Jurkat, Clone E6-1 (cell line): ENCODE measurements around the gene ESF1.
"Not testable (repeated sequence)": the region's sequence is repeated elsewhere in the genome, so short reads cannot be mapped to it uniquely, and the experiment has no call there.

ENCODE experiments used
- DNase-seq: peaks from one replicate; pipeline ENCODE4 v3.0.0-alpha.2; 2011; ENCODE audit warnings: low read depth, low spot score
- H3K4me3 ChIP-seq: 2 replicates; pipeline ENCODE4 v1.5.1; 2011; ENCODE audit warnings: mild to moderate bottlenecking, low read length, control low read depth, moderate library complexity

The ESF1 gene

DNA sequence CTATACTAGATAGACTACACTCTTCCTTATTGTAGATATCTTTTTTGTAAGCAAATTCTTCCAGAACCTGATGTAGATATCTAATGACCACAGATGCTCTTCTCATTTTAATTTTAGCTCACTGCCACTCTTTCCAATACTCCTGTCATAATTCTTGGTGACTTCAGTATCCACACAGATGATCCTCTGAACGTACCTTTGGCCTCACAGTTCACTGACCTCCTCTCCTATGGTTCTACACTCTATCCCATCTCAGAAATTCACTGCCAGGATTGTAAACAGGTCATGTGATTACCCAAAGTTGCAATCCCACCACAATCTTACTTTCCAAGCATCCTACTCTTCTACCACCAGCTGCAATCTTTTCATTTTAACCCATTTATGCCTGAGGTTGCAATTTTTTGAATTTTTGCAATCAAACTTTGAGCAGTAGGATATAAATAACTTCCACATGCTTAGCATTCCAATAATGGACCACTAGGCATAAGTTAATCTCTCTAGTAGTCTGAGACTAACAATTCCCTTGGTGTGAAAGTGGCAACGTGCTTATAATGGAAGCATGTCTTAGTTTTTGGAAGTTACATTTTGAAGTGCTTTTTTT, 31.2 kb downstream of the ESF1 start:
- DNase-seq, result no peak
- H3K4me3 ChIP-seq, result no peak overlapping the region

DNA sequence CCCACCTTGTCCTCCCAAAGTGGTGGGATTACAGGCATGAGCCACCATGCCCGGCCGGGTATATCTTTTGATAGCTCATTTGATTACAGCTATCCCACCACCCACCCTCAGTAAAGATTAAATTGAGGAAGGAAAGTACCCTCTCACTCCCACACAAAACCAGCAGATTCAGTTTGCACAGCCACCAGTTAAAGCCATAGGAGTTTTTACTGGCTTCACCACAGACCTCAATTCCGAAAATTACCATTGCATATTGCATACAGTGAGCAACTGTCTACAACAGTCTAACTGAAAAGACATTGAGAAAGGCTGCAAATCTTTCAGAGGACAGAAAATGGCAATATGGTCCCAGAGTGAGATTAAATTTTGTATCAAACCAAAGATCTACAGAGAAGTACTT, 34.9 kb downstream of the ESF1 start:
- no peak for DNase-seq

DNA sequence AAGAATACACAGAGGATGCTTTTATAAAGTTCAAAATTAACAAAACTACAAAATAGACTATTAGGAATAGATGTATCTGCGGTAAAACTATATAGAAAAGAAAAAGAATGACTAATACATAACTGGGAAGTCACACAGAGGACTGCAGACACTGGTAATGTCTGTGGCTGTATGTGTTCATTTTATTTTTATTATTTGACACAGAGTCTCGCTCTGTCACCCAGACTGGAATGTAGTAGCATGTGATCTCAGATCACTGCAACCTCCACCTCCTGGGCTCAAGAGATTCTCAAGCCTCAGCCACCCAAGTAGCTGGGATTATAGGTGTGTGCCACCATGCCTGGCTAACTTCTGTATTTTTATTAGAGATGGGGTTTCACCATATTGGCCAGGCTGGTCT, 38.9 kb downstream of the ESF1 start:
- no peak for DNase-seq
- no peak overlapping the region for H3K4me3 ChIP-seq

More for the DNA sequence above, 34.9 kb downstream of the ESF1 start:
- no peak overlapping the region for H3K4me3 ChIP-seq

DNA sequence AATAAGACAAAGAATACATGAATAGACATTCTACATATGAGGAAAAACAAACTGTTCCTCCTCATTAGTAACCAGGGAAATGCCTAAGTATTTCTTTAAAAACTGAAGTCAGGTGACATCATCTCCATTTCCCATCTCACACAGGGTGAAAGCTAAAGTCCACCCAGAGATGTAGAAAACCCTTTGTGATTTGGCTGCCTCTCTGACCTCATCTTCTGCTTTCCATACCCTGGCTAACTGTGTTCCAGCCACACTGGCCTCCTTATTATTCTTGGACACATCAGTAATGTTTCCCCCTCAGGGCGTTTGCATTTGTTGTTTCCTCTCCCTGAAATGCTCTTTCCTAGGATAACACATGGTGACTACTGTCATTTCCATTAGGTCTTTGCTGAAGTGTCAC, 40.4 kb downstream of the ESF1 start:
- no peak for DNase-seq
- no peak overlapping the region for H3K4me3 ChIP-seq

DNA sequence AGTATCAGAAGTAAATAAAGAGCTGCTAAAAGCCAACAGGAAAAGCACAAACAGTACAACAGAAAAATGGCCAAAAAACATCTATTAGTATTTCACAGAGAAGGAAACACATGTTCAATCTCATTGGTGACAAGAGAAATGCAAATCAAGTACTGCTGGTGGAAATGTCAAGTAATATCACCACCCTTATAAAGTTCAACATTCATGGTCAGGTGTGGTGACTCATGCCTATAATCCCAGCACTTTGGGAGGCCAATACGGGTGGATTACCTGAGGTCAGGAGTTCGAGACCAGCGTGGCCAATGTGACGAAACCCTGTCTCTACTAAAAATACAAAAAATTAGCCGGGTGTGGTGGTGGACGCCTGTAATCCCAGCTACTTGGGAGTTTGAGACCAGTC, 42.8 kb downstream of the ESF1 start:
- no peak for DNase-seq
- H3K4me3 ChIP-seq, result no peak overlapping the region

DNA sequence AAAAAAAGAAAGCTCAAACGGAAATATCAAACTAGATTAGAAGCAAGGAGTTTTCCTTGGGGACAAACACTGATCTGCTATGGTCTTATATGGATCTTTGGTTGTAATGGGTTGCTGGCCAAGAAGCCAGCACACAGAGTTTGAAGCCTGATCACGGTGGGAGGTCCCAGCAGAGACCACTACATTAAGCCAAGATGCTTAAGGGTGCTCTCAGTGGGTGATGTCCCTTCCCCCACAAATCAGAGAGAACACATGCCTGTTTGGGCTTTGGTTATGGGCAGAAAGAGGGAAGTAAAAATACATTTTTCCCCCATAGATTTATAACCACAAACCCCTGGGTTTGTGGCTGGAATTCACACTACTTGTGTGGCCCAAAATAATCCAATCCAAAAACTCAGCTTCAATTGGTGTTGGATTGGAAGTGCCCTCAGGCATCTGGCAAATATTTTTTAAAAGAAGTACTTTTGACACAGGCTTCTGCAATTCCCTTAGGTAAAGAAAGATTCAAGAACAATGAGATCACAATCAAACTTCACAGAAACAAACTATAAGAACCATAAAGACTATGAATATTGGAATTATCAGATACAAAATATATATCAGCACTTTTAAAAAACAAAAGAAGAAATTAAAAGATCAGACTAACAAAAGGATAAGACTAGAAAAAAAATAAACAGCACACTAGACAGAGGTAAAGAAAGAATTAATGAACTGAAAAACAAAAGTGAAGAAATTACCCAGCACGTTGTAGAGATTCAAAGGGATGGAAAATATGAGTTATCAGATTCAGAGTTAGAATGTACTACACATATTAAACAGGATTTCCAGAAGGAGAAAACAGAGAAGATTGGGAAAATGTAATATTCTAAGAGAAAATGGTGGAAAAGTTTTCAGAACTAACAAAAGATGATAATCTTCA, 44.7 kb downstream of the ESF1 start:
- no peak for DNase-seq
- H3K4me3 ChIP-seq, result no peak overlapping the region

DNA sequence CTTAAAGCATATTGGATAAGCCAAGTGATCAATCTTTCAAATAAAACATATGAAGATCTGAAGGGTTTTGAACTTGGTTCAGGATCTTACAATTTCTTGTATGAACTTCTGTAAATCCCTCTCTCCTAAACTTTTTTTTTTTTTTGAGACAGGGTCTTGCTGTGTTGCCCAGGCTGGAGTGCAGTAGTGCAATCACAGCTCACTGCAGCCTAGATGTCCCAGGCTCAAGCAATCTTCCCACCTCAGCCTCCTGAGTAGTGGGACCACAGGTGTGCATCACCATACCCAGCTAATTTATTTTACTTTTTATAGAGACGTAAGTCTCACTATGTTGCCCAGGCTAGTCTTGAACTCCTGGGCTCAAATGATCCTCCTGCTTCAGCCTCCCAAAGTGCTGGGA, 46.5 kb downstream of the ESF1 start:
- not testable (repeated sequence) for DNase-seq, H3K4me3 ChIP-seq

DNA sequence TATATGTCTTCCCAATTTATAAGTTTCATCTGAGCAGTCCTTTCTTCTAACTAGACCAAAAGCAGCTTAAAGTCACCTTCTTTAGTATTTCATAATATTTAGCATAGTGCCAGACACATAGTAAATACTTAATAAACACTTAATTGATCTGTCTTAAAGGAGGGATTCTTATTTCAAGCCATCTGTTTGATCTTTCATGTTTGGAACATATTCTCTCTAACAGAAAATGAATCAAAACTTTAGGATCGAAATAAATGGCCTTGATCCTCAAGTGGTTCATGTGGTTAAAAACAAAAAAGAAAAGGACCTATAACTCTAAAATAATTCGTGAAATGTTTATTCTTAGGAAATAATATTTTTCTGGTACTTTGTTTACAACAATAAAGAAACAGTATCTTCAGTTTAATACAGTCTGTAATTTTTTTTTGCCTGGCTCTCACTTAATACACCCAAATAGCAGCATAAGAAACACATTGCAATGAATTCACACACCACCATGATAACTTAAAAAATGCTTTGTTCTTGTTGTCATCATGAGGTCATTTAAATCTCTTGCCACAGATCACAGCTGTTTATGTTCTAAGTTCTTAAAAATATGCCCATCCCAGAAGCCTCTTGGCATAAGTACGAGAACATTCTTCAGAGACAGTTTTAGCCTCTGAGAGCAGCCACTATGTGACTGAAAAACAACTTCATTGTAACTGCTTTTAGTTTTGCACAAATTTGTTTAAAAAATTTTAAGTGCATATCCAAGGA, 48.1 kb downstream of the ESF1 start:
- no peak for DNase-seq
- H3K4me3 ChIP-seq, result no peak overlapping the region

DNA sequence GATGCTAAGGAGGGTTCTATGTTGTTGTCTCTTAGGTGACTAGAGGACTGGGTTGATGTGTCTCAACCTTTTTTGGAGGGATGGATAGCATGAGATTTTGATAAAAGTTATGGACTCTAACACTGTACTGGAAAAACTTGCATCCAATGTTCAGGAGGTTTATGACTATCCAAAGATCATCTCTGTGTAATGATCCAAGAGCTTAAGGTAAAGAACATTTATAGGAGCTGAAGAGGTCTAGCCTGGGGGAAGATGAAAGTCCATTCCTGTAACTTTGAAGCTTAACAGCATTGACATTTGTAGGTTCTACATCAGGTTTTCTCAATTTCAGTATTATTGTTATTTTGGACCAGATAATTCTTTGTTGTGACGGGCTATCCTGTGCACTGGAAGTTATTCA, 48.9 kb downstream of the ESF1 start:
- DNase-seq, result no peak
- no peak overlapping the region for H3K4me3 ChIP-seq

DNA sequence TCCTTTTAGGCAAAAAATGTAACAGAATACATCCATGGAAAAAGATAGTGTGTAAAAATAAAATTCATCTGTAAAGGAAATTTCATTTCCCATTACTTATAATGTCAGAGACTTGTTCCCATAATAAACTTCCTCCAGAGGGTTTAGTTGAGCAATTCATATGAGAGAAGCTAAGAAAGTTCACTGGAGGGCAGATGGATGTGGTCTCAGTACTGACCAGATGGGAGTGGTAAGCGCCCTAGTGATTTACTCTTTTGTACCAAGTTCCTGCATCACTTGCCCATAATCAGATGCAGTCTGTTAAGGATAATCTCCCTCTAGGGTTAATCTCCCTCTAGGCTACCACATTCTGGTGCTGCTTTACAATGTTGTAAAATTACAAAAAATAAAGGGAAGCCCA, 61.7 kb downstream of the ESF1 start:
- no peak for DNase-seq
- H3K4me3 ChIP-seq, result no peak overlapping the region

DNA sequence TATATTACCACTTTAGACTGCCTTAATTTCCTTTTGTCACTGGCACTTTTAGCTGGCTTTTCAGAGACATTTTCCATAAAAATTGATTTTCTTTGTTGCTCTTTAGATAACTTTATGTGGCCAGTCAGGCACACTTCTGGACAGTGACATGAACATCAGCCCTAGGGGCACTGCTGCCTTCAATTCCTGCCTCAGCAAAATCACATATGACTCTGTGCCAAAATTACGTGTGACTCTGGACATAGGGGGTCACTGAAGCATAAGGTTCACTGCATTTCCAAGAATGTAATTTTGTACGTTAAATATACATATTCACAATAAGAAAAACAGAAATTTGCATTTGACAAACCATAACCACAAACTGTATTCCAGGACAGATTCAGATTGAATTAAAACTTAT, 66.5 kb downstream of the ESF1 start:
- H3K4me3 ChIP-seq, result no peak overlapping the region
- no peak for DNase-seq

DNA sequence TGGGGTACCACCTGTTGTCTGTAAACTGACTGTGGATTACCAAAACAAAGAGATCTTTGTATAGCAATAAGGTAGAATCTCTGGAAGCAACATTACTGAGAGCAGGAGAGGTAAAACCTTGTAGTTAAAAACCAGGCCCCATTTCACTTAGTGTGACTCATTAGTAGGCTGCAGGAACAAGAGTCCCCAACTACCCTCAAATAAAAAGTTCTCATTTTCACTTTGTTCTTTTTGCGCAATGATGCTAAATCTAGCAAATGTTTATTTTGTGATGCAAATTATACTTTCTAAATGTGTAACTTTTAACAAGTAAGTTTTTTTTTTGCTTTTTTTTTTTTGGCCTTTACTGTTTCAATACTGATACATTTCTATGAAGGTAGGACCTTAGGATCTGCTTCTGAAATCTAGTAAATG, 67.1 kb downstream of the ESF1 start:
- no peak for DNase-seq

DNA sequence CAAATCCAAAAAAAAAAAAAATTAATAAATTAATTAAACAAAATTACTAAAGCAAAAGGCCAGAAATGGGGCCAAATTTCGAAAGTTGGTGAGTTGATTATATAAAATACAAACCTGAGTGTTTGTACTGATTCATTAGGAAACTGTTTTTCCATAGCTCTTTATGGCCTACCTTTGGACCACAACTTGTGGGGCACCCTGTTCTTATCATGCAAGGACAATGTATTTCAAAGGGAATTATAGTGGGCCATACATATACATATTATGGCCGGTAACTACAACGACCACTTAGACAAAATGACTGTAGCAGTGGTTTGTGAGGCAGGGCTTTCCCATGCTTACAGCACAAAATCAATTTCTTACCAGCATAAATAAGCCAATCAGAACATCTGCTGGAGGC, 69.5 kb downstream of the ESF1 start:
- no peak for DNase-seq
- H3K4me3 ChIP-seq, result no peak overlapping the region

More for the DNA sequence above, 67.1 kb downstream of the ESF1 start:
- no peak overlapping the region for H3K4me3 ChIP-seq

DNA sequence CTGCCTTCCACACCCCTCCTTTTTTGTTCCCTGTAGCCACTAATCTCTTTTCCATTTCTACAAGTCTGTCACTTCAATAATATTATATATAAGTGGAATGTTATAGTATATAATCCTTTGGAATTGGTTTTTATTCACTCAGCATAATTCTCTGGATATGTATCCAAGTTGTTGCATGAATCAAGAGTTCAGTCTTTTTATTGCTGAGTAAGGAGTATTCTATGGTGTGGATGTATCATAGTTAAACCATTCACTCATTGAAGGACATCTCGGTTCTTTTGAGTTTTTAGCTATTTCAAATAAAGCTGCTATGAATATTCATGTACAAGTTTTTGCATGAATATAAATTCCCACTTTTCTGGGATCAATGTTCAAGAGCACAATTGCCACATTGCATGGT, 76.5 kb downstream of the ESF1 start:
- H3K4me3 ChIP-seq, result no peak overlapping the region
- DNase-seq, result no peak

DNA sequence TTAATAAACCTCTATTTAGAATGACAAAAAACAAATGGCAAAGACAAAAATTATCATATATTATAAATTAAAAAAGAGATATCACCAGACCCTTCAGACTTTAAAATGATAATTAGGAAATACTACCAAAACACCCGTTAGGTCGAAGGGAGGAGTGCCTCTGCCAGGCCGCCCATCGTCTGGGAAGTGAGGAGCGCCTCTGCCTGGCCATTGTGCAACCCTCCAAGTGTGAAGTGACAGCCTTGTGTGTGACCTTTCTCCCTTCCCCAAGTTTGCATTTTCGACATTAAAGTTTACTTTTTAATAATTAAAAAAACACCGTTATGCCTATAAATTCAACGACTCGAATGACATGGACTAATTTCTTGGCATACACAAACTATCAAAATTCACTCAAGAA, 81.5 kb downstream of the ESF1 start:
- no peak for DNase-seq

DNA sequence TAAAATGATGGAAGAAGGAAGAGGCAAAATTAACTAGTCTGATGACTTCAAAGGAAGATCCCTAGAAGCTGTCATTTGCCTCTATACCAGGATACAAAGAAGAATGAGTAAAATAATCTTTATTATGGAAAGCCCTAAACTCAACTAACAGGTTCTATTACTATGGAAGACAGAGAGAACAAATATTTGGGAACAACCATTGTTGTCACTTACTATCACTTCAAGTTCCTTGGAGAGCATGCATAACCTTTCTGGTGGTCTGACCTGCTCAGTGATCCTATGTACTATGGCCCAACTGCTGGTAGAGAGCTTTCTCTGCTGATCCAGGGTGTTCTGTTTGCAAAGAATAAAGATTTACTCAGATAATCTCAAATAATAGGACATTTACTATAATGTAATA, 83.2 kb downstream of the ESF1 start:
- DNase-seq, result no peak
- H3K4me3 ChIP-seq, result no peak overlapping the region

More for the DNA sequence above, 81.5 kb downstream of the ESF1 start:
- H3K4me3 ChIP-seq, result no peak overlapping the region

DNA sequence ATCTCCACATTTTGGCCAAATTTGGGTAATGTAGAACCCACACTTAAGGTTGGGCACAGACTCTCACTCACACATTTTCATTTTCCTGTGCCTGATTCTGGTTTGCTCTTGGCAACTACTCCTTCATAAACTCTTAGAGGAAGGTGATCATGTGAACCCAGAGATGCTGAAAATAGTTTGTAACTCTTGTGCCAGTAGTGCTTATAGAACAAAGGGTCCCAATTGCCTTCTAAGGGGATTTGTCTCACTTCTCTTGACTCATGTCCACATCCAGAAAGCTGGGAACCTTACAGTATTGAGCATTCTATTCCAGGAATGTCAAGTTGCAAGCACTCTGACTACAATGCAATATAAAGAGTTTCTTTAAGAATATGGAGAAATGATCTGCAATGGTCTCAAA, 84.0 kb downstream of the ESF1 start:
- H3K4me3 ChIP-seq, result no peak overlapping the region
- DNase-seq, result no peak

DNA sequence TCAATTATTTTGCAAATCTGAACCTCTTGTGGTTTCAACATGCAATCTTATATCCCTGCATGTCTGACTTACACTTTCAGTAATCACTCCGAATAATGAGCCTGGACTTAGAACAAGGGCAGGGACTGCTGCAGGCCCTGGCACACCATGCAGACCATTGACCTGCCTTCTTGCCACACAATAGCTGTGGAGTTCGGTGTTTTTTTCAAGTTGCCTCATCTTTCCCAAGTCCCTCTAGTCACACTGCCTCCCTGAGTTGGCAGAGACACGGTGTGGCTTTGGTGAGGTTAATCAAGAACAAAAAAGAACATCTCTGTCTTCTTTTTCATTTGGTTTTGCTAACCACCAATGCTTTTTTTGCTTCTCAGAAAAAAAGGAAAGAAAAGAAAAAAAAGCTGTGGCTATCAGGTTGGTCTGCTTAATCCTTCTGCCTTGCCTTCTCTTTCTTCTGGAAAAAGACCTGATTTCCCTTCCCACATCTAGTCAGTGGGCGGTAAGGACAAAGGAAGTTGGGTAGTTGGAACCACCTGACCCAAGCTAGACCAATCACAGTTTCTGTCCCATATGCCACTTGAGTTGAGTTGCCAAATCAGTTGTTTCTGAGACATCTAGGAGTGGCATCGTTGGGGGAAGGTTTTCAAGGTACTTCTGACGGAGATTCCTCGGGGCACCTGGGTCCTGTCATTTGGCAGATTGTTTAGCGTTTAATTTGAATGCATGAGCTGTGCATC, 90.1 kb downstream of the ESF1 start:
- peak; percentile 68 for DNase-seq
- H3K4me3 ChIP-seq, result no peak overlapping the region
